K562 (cell line): ENCODE results near the gene TLCD5. TPM values are rescaled to one million over a fixed set of nuclear protein-coding genes. Genes with fewer than 3 reads are reported as not detected.

Source experiments
- ARID2 ChIP-seq: fragments of 450-650 bp; IDR thresholded peaks from 2 replicates; pipeline ENCODE4 v1.6.1; 2017; ENCODE audit warnings: antibody characterized with exemption, mild to moderate bottlenecking
- CREB1 ChIP-seq, 2 experiments: sonication (generic) in 1 of 2; formaldehyde crosslinking in 1 of 2; IDR thresholded peaks; 2 replicates each; pipeline versions ENCODE4 v1.6.1 to v1.8.0; 2012 to 2022; ENCODE audit warnings: inconsistent platforms in 1 of 2, mild to moderate bottlenecking in 1 of 2, missing genetic modification reagents in 1 of 2, moderate library complexity in 1 of 2
- CTBP1 ChIP-seq: fragments of 450-650 bp; IDR thresholded peaks from 2 replicates; pipeline ENCODE4 v1.6.1; 2016; ENCODE audit warnings: borderline replicate concordance
- DEAF1 ChIP-seq: fragments of 450-650 bp; formaldehyde crosslinking; IDR thresholded peaks from 2 replicates; pipeline ENCODE4 v1.4.0; 2020; ENCODE audit warnings: mild to moderate bottlenecking, moderate library complexity
- DMBX1 ChIP-seq: fragments of 250-450 bp; sonication (Bioruptor Pico); IDR thresholded peaks from 2 replicates; pipeline ENCODE4 v1.8.0; 2022; ENCODE audit warnings: inconsistent platforms, mild to moderate bottlenecking, moderate library complexity, borderline replicate concordance
- E2F6 ChIP-seq, 2 experiments: IDR thresholded peaks; 2 replicates each; pipeline ENCODE4 v1.6.1; 2011; ENCODE audit warnings: borderline replicate concordance in 1 of 2, control low read depth in 1 of 2, low read depth in 1 of 2, low read length in 1 of 2, mild to moderate bottlenecking in 1 of 2, mixed read lengths in 1 of 2, moderate library complexity in 1 of 2; ENCODE audit not compliant: insufficient read depth in 1 of 2, insufficient read length in 1 of 2, poor library complexity in 1 of 2, severe bottlenecking in 1 of 2; ENCODE audit errors: extremely low read depth in 1 of 2
- E4F1 ChIP-seq: fragments of 250-450 bp; sonication (Bioruptor Pico); IDR thresholded peaks from 2 replicates; pipeline ENCODE4 v1.5.0; 2021; ENCODE audit warnings: mild to moderate bottlenecking, borderline replicate concordance
- ESRRB ChIP-seq: fragments of 250-450 bp; sonication (Bioruptor Pico); IDR thresholded peaks from 2 replicates; pipeline ENCODE4 v1.5.0; 2020; ENCODE audit warnings: mild to moderate bottlenecking, moderate library complexity, borderline replicate concordance
- GATAD2B ChIP-seq: fragments of 450-650 bp; IDR thresholded peaks from 2 replicates; pipeline ENCODE4 v1.6.1; 2017; ENCODE audit warnings: mild to moderate bottlenecking, borderline replicate concordance
- LEF1 ChIP-seq: fragments of 450-650 bp; IDR thresholded peaks from 2 replicates; pipeline ENCODE4 v1.6.1; 2016; ENCODE audit warnings: mild to moderate bottlenecking
- MTA2 ChIP-seq: fragments of 450-650 bp; IDR thresholded peaks from 2 replicates; pipeline ENCODE4 v1.6.1; 2016; ENCODE audit warnings: low read depth
- PHB2 ChIP-seq: fragments of 450-650 bp; IDR thresholded peaks from 2 replicates; pipeline ENCODE4 v1.6.1; 2017; ENCODE audit warnings: low read depth
- PRPF4 ChIP-seq: fragments of 200-400 bp; formaldehyde crosslinking; IDR thresholded peaks from one replicate; pipeline ENCODE4 v1.6.1; 2017; ENCODE audit warnings: low read length, low read depth, mild to moderate bottlenecking; ENCODE audit not compliant: insufficient read depth, poor library complexity, severe bottlenecking
- SPI1 ChIP-seq: IDR thresholded peaks from 2 replicates; pipeline ENCODE4 v1.6.1; 2011; ENCODE audit warnings: low read depth, low read length, control low read depth, borderline replicate concordance
- STAT5A ChIP-seq: IDR thresholded peaks from 2 replicates; pipeline ENCODE4 v1.6.1; 2012; ENCODE audit warnings: low read length, inconsistent platforms, borderline replicate concordance
- TEAD4 ChIP-seq, 2 experiments: sonication (generic) in 1 of 2; formaldehyde crosslinking in 1 of 2; IDR thresholded peaks; 2 replicates each; pipeline versions ENCODE4 v1.6.1 to v1.8.0; 2012 to 2022; ENCODE audit warnings: borderline replicate concordance in 1 of 2, inconsistent platforms in 1 of 2, low read length in 1 of 2, mild to moderate bottlenecking in 1 of 2, missing genetic modification reagents in 1 of 2
- USF2 ChIP-seq: sonication (generic); formaldehyde crosslinking; IDR thresholded peaks from 2 replicates; pipeline ENCODE4 v1.5.0; 2020; ENCODE audit warnings: missing genetic modification reagents
- ZFX ChIP-seq: sonication (generic); formaldehyde crosslinking; IDR thresholded peaks from 2 replicates; pipeline ENCODE4 v1.8.0; 2022; ENCODE audit warnings: mild to moderate bottlenecking, missing genetic modification reagents, moderate library complexity
- ZKSCAN1 ChIP-seq: fragments of 150-350 bp; IDR thresholded peaks from 2 replicates; pipeline ENCODE4 v1.6.1; 2016; ENCODE audit warnings: low read depth, low read length
- polyA plus RNA-seq, 8 experiments: library from polyadenylated mRNA; depleted of rRNA in 4 of 8; stranded (reverse) in 5 of 8; unstranded in 3 of 8; fragments of >200 nt; fragmentation: Nextera tagmentation in 2 of 8; fragmentation: Illumina TruSeq in 1 of 8; extraction: Ambion mirVana in 2 of 8; extraction: Trizol in 1 of 8; gene quantifications; 2 replicates each; pipeline versions ENCODE4 v1.2.1 to v1.2.3, GENCODE V29; 2011 to 2014; ENCODE audit warnings: inconsistent platforms in 1 of 8, missing spikeins in 1 of 8
- total RNA-seq, 7 experiments: library from RNA; depleted of rRNA in 6 of 7; stranded (reverse); fragments of >200 nt in 6 of 7; fragmentation: Illumina TruSeq in 2 of 7; extraction: Trizol in 2 of 7; gene quantifications; 2 replicates each; pipeline versions ENCODE4 v1.2.1 to v1.2.3, GENCODE V29; 2011 to 2021; ENCODE audit warnings: low replicate concordance in 1 of 7

TLCD5 gene
- total and polyA plus RNA-seq, 9 of the 15 experiments (the other 6 are each of a cell fraction or from before 2014, with no cell fraction given), result 0.94 to 5.1 (median 1.6) TPM

GRCh38 chr11:120281143-120281795 is 43.8 kb upstream of the TLCD5 start (continued):
- TF ChIP-seq E4F1 (CRISPR knock-in tag), result no peak
- 0 out of 2 replicates have a peak, but pooled peaks have one; percentile 11 for TF ChIP-seq CREB1 (IDR thresholded peaks at IDR 0.05)
- no peak for TF ChIP-seq CREB1 (CRISPR knock-in tag; IDR thresholded peaks at IDR 0.05)
- peak; percentile 45; the same call in 1 of the 2 replicates for TF ChIP-seq PHB2
- no peak for TF ChIP-seq DEAF1
- no peak for TF ChIP-seq ARID2
- TF ChIP-seq TEAD4 (IDR thresholded peaks at IDR 0.05; ENCODE audit: low read length), result peak; percentile 71
- TF ChIP-seq TEAD4 (CRISPR knock-in tag; IDR thresholded peaks at IDR 0.05; ENCODE audit: borderline replicate concordance), result no peak
- peak; percentile 63; the same call in 1 of the 2 replicates for TF ChIP-seq MTA2
- TF ChIP-seq ZKSCAN1, result no peak
- TF ChIP-seq PRPF4, result no peak
- TF ChIP-seq ESRRB (CRISPR knock-in tag), result no peak
- TF ChIP-seq SPI1, result 0 out of 2 replicates have a peak, but pooled peaks have one; percentile 17
- no peak for TF ChIP-seq USF2 (CRISPR knock-in tag)
- TF ChIP-seq GATAD2B, result no peak
- TF ChIP-seq E2F6 (IDR thresholded peaks at IDR 0.05; ENCODE audit: borderline replicate concordance in 1 of 2, extremely low read depth in 1 of 2, insufficient read depth in 1 of 2, insufficient read length in 1 of 2, low read depth in 1 of 2, low read length in 1 of 2, poor library complexity in 1 of 2, severe bottlenecking in 1 of 2), result peak; percentile 29 to 46
- TF ChIP-seq DMBX1 (CRISPR knock-in tag), result peak; percentile 58; the same call in 1 of the 2 replicates
- peak; percentile 53; the same call in 1 of the 2 replicates for TF ChIP-seq STAT5A
- peak; percentile 39; the same call in 1 of the 2 replicates for TF ChIP-seq LEF1
- peak; percentile 68; the same call in 1 of the 2 replicates for TF ChIP-seq CTBP1
- TF ChIP-seq ZFX (CRISPR knock-in tag), result 0 out of 2 replicates have a peak, but pooled peaks have one; percentile 13
